Esophagus muscularis mucosa (tissue), 4 donors: ENCODE measurements around the gene ZNF613. TPM values are rescaled to one million over a fixed set of nuclear protein-coding genes. Genes with fewer than 3 reads are reported as not detected.
A peak's percentile ranks its signal among the peaks of the same experiment; 100 is the strongest.

Experiments used
- DNase-seq: peaks from one replicate; pipeline ENCODE4 v3.0.0-alpha.2; 2017; ENCODE audit errors: extremely low spot score
- H3K27ac ChIP-seq, 4 donors: fragments of 200-600 bp; sonication (generic); replicated peaks in 1 of 4; 1 replicate in 3 of 4; 2 replicates in 1 of 4; pipeline ENCODE4 v1.5.1; 2016 to 2019; ENCODE audit warnings: mild to moderate bottlenecking in 1 of 4
- H3K27me3 ChIP-seq, 4 donors: fragments of 200-600 bp; sonication (generic); one replicate each; pipeline versions ENCODE4 v1.5.1 to v1.6.0; 2016 to 2019
- H3K36me3 ChIP-seq, 4 donors: fragments of 200-600 bp; sonication (generic); one replicate each; pipeline ENCODE4 v1.5.1; 2016 to 2019
- H3K4me1 ChIP-seq, 4 donors: fragments of 200-600 bp; sonication (generic); one replicate each; pipeline ENCODE4 v1.5.1; 2016 to 2019
- H3K4me3 ChIP-seq, 4 donors: fragments of 200-600 bp; sonication (generic); 1 replicate in 2 of 4; 2 replicates in 2 of 4; pipeline ENCODE4 v1.5.1; 2016 to 2019; ENCODE audit warnings: mild to moderate bottlenecking in 4 of 4, moderate library complexity in 1 of 4
- H3K9me3 ChIP-seq, 4 donors: fragments of 200-600 bp; sonication (generic); 1 replicate in 3 of 4; 2 replicates in 1 of 4; pipeline ENCODE4 v1.5.1; 2016 to 2019
- EP300 ChIP-seq: sonication (generic); formaldehyde crosslinking; IDR thresholded peaks from one replicate; pipeline ENCODE4 v1.6.1; 2017; ENCODE audit warnings: antibody characterized with exemption
- POLR2A ChIP-seq: fragments of 450-650 bp; IDR thresholded peaks from one replicate; pipeline ENCODE4 v1.6.1; 2017; ENCODE audit warnings: antibody characterized with exemption, moderate library complexity, mild to moderate bottlenecking, low read depth
- POLR2AphosphoS5 ChIP-seq, 2 donors: sonication (generic); formaldehyde crosslinking; IDR thresholded peaks; one replicate each; pipeline ENCODE4 v1.6.1; 2017; ENCODE audit warnings: antibody characterized with exemption in 2 of 2
- WGBS: methylation state at CpG from one replicate; pipeline ENCODE4 v1.1.5; 2018; 5-methylcytosine and 5-hydroxymethylcytosine counted together
- intact Hi-C: fragments of 100-400 bp; cut with DNase I; formaldehyde crosslinking; loops from one replicate; pipeline ENCODE4 v1.15.1; 2023
- total RNA-seq, 4 donors: library from RNA; depleted of rRNA; stranded (reverse); fragments of >200 nt; gene quantifications; one replicate each; pipeline versions ENCODE4 v1.1.0 to v1.2.1, GENCODE V29; 2016
- TF ChIP-seq, protein P1 (sequence below), 3 experiments: fragments of 200-600 bp in 2 of 3; fragments of 450-650 bp in 1 of 3; sonication (generic) in 2 of 3; IDR thresholded peaks; one replicate each; pipeline ENCODE4 v1.5.1; 2017 to 2019; ENCODE audit warnings: antibody characterized with exemption in 3 of 3, mild to moderate bottlenecking in 2 of 3, moderate library complexity in 1 of 3

The ZNF613 gene
- 1 to 10 TPM; 4.2 to 8.3 (median 5.5) TPM for total RNA-seq

DNA sequence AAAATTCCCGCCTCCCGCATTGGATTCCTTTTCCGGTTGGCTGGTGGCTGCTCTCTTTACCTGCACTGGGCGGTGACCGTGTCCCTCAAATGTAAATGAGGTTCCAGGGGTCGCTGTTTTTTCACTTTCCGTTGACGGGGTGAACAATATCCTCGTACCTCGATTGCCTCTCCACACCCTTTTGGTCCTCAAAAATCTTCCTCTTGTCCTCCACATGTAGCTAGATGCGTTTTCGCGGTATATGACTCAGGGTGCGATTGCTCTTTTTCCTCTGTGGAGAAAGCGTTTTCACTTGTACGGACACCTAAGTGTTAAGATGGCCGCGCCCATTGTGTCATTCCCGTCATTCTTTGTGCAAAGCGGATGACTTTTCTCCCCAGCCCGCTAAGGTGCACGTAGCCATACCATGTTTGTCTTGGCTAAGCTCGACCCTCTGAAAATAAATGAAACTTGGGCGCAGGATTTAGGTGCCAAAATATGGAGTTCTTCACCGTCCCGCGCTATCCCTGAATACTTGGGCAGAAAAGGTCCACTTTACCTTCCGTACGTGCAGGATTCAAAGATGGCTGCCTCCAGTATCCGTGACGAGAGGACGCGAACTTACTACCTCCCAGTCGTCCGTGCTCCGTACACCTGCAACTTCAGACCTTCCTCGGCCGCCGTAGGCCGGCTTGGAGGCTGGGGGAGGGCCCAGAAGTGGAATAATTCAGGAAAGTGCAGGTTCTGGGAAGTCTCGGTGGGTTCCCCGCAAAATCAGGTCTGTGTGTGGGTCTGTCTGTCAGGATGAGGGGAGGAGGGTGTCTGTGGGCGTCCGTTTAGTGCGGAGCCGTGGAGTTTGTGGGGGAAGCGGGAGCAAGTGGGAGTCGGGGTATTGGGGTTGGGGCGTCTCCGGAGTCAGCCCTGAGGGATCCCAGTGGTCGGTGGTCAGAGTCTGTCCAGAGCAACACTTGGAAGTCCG lies at the start of gene ZNF613:
Gene ZNF613 (plus strand): TSS at position 689 of the 958 bp plus-strand sequence. CDS start 8,749 bp downstream, outside the sequence.
- intact Hi-C loops = loop anchor here (2.0 to 5.0 kb wide), 3 partner anchors 22 to 60 kb away; partner anchors contain the start of genes ZNF350, ZNF577 and ZNF649
- TF ChIP-seq, protein P1, sequence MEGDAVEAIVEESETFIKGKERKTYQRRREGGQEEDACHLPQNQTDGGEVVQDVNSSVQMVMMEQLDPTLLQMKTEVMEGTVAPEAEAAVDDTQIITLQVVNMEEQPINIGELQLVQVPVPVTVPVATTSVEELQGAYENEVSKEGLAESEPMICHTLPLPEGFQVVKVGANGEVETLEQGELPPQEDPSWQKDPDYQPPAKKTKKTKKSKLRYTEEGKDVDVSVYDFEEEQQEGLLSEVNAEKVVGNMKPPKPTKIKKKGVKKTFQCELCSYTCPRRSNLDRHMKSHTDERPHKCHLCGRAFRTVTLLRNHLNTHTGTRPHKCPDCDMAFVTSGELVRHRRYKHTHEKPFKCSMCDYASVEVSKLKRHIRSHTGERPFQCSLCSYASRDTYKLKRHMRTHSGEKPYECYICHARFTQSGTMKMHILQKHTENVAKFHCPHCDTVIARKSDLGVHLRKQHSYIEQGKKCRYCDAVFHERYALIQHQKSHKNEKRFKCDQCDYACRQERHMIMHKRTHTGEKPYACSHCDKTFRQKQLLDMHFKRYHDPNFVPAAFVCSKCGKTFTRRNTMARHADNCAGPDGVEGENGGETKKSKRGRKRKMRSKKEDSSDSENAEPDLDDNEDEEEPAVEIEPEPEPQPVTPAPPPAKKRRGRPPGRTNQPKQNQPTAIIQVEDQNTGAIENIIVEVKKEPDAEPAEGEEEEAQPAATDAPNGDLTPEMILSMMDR (IDR thresholded peaks at IDR 0.05) = peak in 2 of 3 experiments; percentile 4 to 15
- TF ChIP-seq POLR2A = no peak
- peak; percentile 64 to 85 for TF ChIP-seq POLR2AphosphoS5 (IDR thresholded peaks at IDR 0.05)
- no peak for TF ChIP-seq EP300
- Histone ChIP-seq H3K36me3 (peaks cover 15 to 25% (median 21%) of the 10 kb centered on the region in 4 donors), H3K4me1 (peaks cover 10 to 17% (median 15%) of the 10 kb centered on the region in 4 donors), H3K27me3 (no peaks in the 10 kb centered on the region), H3K4me3 (peak within 1 kb of the TSS; percentile 66 to 89 (median 85)), H3K9me3 (peaks cover 0 to 26% (median 17%) of the 10 kb centered on the region in 4 donors), H3K27ac (peak within 1 kb of the TSS; percentile 82 to 90 (median 86))
- DNase-seq = peak; percentile 96
- under 1% methylated on average over 52 of the region's 52 CpGs for WGBS

DNA sequence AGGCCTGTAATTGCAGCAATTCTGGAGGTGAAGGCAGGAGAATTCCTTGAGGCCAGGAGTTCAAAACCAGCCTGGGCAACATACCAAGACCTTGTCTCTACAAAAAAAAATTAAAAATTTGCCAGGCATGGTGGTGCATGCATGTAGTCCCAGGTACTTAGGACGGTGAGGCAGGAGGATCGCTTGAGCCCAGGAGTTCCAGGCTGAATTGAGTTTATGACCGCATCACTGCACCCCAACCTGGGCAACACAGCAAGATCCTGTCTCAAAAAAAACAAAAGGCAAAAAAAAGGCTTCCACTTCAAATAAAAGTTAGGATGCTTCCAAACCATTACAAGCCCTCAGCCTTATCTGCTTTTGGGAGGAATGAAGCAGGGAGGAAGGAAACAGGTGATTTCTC lies 44.8 kb upstream of the ZNF613 start:
- DNase-seq = no peak
- Histone ChIP-seq H3K9me3 (no peaks in the 10 kb centered on the region), H3K4me3 (no peak overlapping the region), H3K4me1 (peaks cover 0 to 10% (median 8%) of the 10 kb centered on the region in 4 donors), H3K27me3 (no peaks in the 10 kb centered on the region), H3K27ac (no peak overlapping the region), H3K36me3 (peaks cover 30 to 39% (median 36%) of the 10 kb centered on the region in 4 donors)
- WGBS = 92% methylated on average over 3 of the region's 3 CpGs
- TF ChIP-seq, protein P1 (IDR thresholded peaks at IDR 0.05) = no peak
- TF ChIP-seq POLR2AphosphoS5 (IDR thresholded peaks at IDR 0.05) (no peak), EP300 (no peak), POLR2A (no peak)
- intact Hi-C loops = no loop called here

DNA sequence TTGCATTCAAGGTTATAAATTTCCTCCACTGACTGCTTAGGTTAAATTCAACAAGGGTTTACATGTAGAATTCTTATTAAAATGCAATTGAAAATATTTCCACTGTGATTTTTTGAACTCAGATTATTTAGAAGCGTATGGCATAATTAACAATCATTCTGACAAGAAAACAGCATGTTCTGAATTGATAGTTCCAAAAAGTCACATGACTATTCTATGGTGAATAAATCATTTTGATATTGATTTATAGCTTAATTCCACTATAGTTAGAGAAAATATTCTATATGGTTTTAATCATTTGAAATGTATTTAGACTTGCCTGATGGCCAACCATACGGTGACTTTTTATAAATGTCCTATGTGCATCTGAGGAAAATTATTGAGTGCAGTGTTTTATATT lies 42.6 kb upstream of the ZNF613 start:
- H3K4me3 ChIP-seq = no peak overlapping the region
- WGBS = 97% methylated on average over 2 of the region's 2 CpGs
- H3K27me3 ChIP-seq = no peaks in the 10 kb centered on the region
- intact Hi-C loops = loop anchor here (5.0 kb wide), 1 partner anchor 43 kb away; the partner anchor contains the start of gene ZNF613
- peaks cover 0 to 15% (median 14%) of the 10 kb centered on the region in 4 donors for H3K4me1 ChIP-seq
- DNase-seq = no peak
- H3K9me3 ChIP-seq = peaks cover 0 to 14% (median 3%) of the 10 kb centered on the region in 4 donors
- no peak overlapping the region for H3K27ac ChIP-seq
- TF ChIP-seq POLR2AphosphoS5 (IDR thresholded peaks at IDR 0.05) = no peak
- TF ChIP-seq, protein P1 (IDR thresholded peaks at IDR 0.05) = no peak
- no peak for TF ChIP-seq EP300
- TF ChIP-seq POLR2A = no peak
- peaks cover 8 to 28% (median 19%) of the 10 kb centered on the region in 4 donors for H3K36me3 ChIP-seq

DNA sequence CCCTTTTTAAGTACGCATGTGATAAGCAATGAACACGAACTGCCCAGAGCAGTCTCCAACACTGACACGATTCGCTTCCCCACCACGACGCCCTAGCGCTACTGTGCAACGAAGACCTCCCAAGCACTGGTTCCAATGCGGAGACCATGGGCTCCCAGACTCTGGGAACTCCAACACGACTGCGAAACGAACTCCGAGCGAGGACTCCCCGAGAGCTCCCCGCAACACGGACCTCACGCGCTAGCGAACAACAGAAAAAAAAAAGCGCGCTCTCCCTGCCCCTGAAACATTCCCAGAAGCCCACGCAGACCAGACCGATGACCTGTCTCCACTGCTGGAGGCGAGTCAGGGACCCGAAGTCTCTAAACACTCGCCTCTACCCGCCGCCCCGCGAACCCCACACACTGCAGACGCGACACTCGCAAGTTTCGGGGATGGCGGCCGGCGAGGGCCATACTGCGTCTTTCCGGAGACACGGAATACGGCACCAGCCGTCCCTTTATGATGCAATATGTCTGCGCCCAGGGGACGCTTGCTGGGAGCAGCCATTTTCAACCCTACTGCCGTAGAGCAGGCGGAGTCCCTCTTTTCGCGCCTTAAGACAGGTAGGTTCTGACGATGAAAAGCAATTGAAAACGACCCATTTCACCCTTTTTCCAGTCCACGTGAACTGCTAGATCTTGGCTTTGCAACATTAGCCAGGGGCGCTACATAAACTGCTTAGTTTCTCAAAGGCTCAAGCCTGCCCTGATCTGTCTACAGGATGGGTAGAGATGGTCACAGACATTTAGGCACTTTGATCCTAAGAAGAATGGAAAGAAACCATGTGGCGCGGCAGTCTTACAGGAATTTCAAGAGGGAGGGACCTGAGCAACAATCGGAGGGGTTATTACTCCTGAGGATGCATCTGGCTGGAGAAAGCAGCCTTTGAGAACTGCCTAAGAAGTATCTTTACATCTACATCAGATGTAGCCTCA lies 39.5 kb upstream of the ZNF613 start, which contains the start of gene ZNF577:
Gene ZNF577 (minus strand): TSS at position 430 of the 977 bp plus-strand sequence. CDS start 7,569 bp downstream, outside the sequence.
- Histone ChIP-seq H3K27me3 (no peaks in the 10 kb centered on the region), H3K4me3 (peak within 1 kb of the TSS; percentile 66 to 77 (median 70)), H3K9me3 (peaks cover 0 to 45% (median 33%) of the 10 kb centered on the region in 4 donors), H3K27ac (peak within 1 kb of the TSS; percentile 80 to 85 (median 82)), H3K4me1 (peaks cover 0 to 15% (median 14%) of the 10 kb centered on the region in 4 donors), H3K36me3 (peaks cover 27 to 47% (median 35%) of the 10 kb centered on the region in 4 donors)
- DNase-seq = peak; percentile 93
- intact Hi-C loops = loop anchor here (5.0 kb wide), 1 partner anchor 39 kb away; the partner anchor contains the start of gene ZNF613
- 10% methylated on average over 52 of the region's 56 CpGs for WGBS
- TF ChIP-seq EP300 = no peak
- TF ChIP-seq POLR2AphosphoS5 (IDR thresholded peaks at IDR 0.05) = peak; percentile 85 to 95
- TF ChIP-seq, protein P1 (IDR thresholded peaks at IDR 0.05) = peak in 1 of 3 experiments; percentile 24
